Spleen (tissue), 11 donors: ENCODE data around the gene CD302. TPM values are rescaled to one million over a fixed set of nuclear protein-coding genes. Genes with fewer than 3 reads are reported as not detected.
"Not testable (repeated sequence)": the region's sequence is repeated elsewhere in the genome, so short reads cannot be mapped to it uniquely, and the experiment has no call there.

ENCODE experiments used
- DNase-seq: peaks from one replicate; pipeline ENCODE4 v3.0.0-alpha.2; 2020
- H3K27ac ChIP-seq, 8 donors: fragments of 200-600 bp; sonication (generic) in 7 of 8; 1 replicate in 4 of 8; 2 replicates in 4 of 8; pipeline versions ENCODE4 v1.5.0 to v1.8.0; 2016 to 2021; ENCODE audit warnings: inconsistent platforms in 4 of 8, mild to moderate bottlenecking in 4 of 8, moderate library complexity in 1 of 8
- H3K27me3 ChIP-seq, 7 donors: fragments of 200-600 bp; sonication (generic) in 6 of 7; replicated peaks in 1 of 7; 1 replicate in 4 of 7; 2 replicates in 3 of 7; pipeline versions ENCODE4 v1.5.0 to v1.8.0; 2016 to 2021; ENCODE audit warnings: inconsistent platforms in 3 of 7, mild to moderate bottlenecking in 1 of 7
- H3K36me3 ChIP-seq, 6 donors: fragments of 200-600 bp; sonication (generic) in 5 of 6; 1 replicate in 4 of 6; 2 replicates in 2 of 6; pipeline versions ENCODE4 v1.5.0 to v1.8.0; 2016 to 2021; ENCODE audit warnings: inconsistent platforms in 2 of 6
- H3K4me1 ChIP-seq, 6 donors: fragments of 200-600 bp; sonication (generic) in 5 of 6; 1 replicate in 3 of 6; 2 replicates in 3 of 6; pipeline versions ENCODE4 v1.5.0 to v1.8.0; 2016 to 2021; ENCODE audit warnings: inconsistent platforms in 3 of 6
- H3K4me3 ChIP-seq, 8 donors: fragments of 200-600 bp; sonication (generic) in 7 of 8; 1 replicate in 4 of 8; 2 replicates in 4 of 8; pipeline versions ENCODE4 v1.5.0 to v1.8.0; 2016 to 2021; ENCODE audit warnings: inconsistent platforms in 4 of 8, mild to moderate bottlenecking in 4 of 8, moderate library complexity in 2 of 8
- H3K9me3 ChIP-seq, 8 donors: fragments of 200-600 bp; sonication (generic) in 7 of 8; 1 replicate in 4 of 8; 2 replicates in 4 of 8; pipeline versions ENCODE4 v1.5.0 to v1.8.0; 2016 to 2021; ENCODE audit warnings: inconsistent platforms in 4 of 8
- CTCF ChIP-seq, 11 experiments: fragments of 200-600 bp in 7 of 11; fragments of 450-650 bp in 4 of 11; sonication (generic) in 4 of 11; IDR thresholded peaks in 8 of 11; conservative IDR thresholded peaks in 3 of 11; 1 replicate in 7 of 11; 2 replicates in 4 of 11; pipeline versions ENCODE4 v1.4.0 to v1.8.0; 2016 to 2021; ENCODE audit warnings: antibody characterized with exemption in 11 of 11, inconsistent platforms in 4 of 11, mild to moderate bottlenecking in 1 of 11
- POLR2A ChIP-seq, 3 donors: fragments of 450-650 bp; IDR thresholded peaks; one replicate each; pipeline ENCODE4 v1.5.1; 2017; ENCODE audit warnings: antibody characterized with exemption in 3 of 3, mild to moderate bottlenecking in 1 of 3
- POLR2AphosphoS5 ChIP-seq, 3 donors: sonication (generic); formaldehyde crosslinking; IDR thresholded peaks; one replicate each; pipeline ENCODE4 v1.5.1; 2017; ENCODE audit warnings: antibody characterized with exemption in 3 of 3
- WGBS, 5 donors: extraction: QIAGEN DNeasy Blood & Tissue Kit in 3 of 5; methylation state at CpG; one replicate each; pipeline versions ENCODE4 v1.1.5 to v1.1.7; 2013 to 2018; 5-methylcytosine and 5-hydroxymethylcytosine counted together
- intact Hi-C: fragments of 100-400 bp; cut with DNase I; formaldehyde crosslinking; loops from one replicate; pipeline ENCODE4 v1.15.0; 2023; ENCODE audit warnings: low total_unique reads
- polyA plus RNA-seq, 3 donors: library from polyadenylated mRNA; stranded (reverse); fragments of 200-250 nt; gene quantifications; one replicate each; pipeline ENCODE4 v1.2.1, GENCODE V29; 2013
- total RNA-seq, 7 donors: library from RNA; depleted of rRNA in 3 of 7; stranded (reverse); fragments of >200 nt in 3 of 7; fragmentation: NEBNext Ultra II Directional in 4 of 7; extraction: Animal tissue kit (Norgen Biotek cat#: 25700) in 4 of 7; gene quantifications; one replicate each; pipeline versions ENCODE4 v1.1.0 to v1.2.1, GENCODE V29; 2016 to 2021
- donor health status: healthy with polysubstance abuse.
- donor health status: DM: no; HTN: no; CAD: no; lungs with moderate emphysema.
- donor health status: DM: no; HTN: no; CAD: no.
- donor health status: Bipolar disorder and iron deficiency.
- donor health status: healthy.
- donor health status: DM: no; HTN: no; CAD: no.
- donor health status: DM: yes; HTN: yes; CAD: no.

Gene CD302
- total and polyA plus RNA-seq, 10 donors: 8.6 to 103 (median 46.0) TPM

- Histone ChIP-seq H3K27me3 (no peaks in the 10 kb centered on the region), H3K4me3 (no peak overlapping the region), H3K9me3 (no peaks in the 10 kb centered on the region), H3K4me1 (peaks cover 0 to 94% (median 14%) of the 10 kb centered on the region in 6 donors), H3K36me3 (peaks cover 0 to 99% (median 58%) of the 10 kb centered on the region in 6 donors), H3K27ac (peak overlapping the region in 1 of 8 donors; percentile 29)
- intact Hi-C loops: no loop called here
- no peak for DNase-seq
- 94 to 100% (median 97%) methylated on average over 1 of the region's 1 CpG for WGBS, 5 donors
- TF ChIP-seq POLR2AphosphoS5 (IDR thresholded peaks at IDR 0.05): no peak
- TF ChIP-seq POLR2A (IDR thresholded peaks at IDR 0.05): no peak
- no peak for TF ChIP-seq CTCF (IDR thresholded peaks at IDR 0.05 in 8 of 11, conservative IDR thresholded peaks at IDR 0.05 in 3 of 11)
Measured at GRCh38 chr2:159735648-159736047, 62.4 kb downstream of the CD302 start.

GRCh38 chr2:159728629-159729028 is 69.4 kb downstream of the CD302 start:
- Histone ChIP-seq H3K36me3 (peaks cover 0 to 77% (median 45%) of the 10 kb centered on the region in 6 donors), H3K4me3 (no peak overlapping the region), H3K4me1 (peaks cover 0 to 92% (median 36%) of the 10 kb centered on the region in 6 donors), H3K27me3 (no peaks in the 10 kb centered on the region), H3K27ac (peak overlapping the region in 6 of 8 donors; percentile 1 to 63 (median 34)), H3K9me3 (peaks cover 0 to 11% (median 6%) of the 10 kb centered on the region in 8 donors)
- TF ChIP-seq CTCF (IDR thresholded peaks at IDR 0.05 in 8 of 11, conservative IDR thresholded peaks at IDR 0.05 in 3 of 11) (no peak), POLR2AphosphoS5 (IDR thresholded peaks at IDR 0.05) (no peak), POLR2A (IDR thresholded peaks at IDR 0.05) (no peak)
- 41 to 67% (median 54%) methylated on average over 3 of the region's 3 CpGs for WGBS, 5 donors
- intact Hi-C loops: no loop called here
- no peak for DNase-seq

GRCh38 chr2:159725713-159726112 is 72.3 kb downstream of the CD302 start:
- Histone ChIP-seq H3K27ac (no peak overlapping the region), H3K4me3 (no peak overlapping the region), H3K4me1 (peaks cover 13 to 93% (median 65%) of the 10 kb centered on the region in 6 donors), H3K9me3 (peaks cover 0 to 11% (median 6%) of the 10 kb centered on the region in 8 donors), H3K36me3 (peaks cover 0 to 69% (median 23%) of the 10 kb centered on the region in 6 donors), H3K27me3 (no peaks in the 10 kb centered on the region)
- no peak for DNase-seq
- no peak for TF ChIP-seq CTCF (IDR thresholded peaks at IDR 0.05 in 8 of 11, conservative IDR thresholded peaks at IDR 0.05 in 3 of 11)
- no peak for TF ChIP-seq POLR2AphosphoS5 (IDR thresholded peaks at IDR 0.05)
- TF ChIP-seq POLR2A (IDR thresholded peaks at IDR 0.05): no peak
- intact Hi-C loops: no loop called here
- 88 to 95% (median 95%) methylated on average over 3 of the region's 3 CpGs for WGBS, 5 donors

- DNase-seq, H3K27me3 ChIP-seq, H3K4me3 ChIP-seq, intact Hi-C loops: not testable (repeated sequence)
- peaks cover 13 to 93% (median 72%) of the 10 kb centered on the region in 6 donors for H3K4me1 ChIP-seq
- 77 to 92% (median 86%) methylated on average over 5 to 6 of the region's 6 CpGs for WGBS, 5 donors
- H3K36me3 ChIP-seq: peaks cover 0 to 69% (median 21%) of the 10 kb centered on the region in 6 donors
- peak overlapping the region in 3 of 8 donors; percentile 6 to 58 (median 19) for H3K27ac ChIP-seq
- peaks cover 0 to 11% (median 6%) of the 10 kb centered on the region in 8 donors for H3K9me3 ChIP-seq
Measured at GRCh38 chr2:159724795-159725572, 73.0 kb downstream of the CD302 start.
